ENCODE data around the gene LCN6. TPM values are rescaled to one million over a fixed set of nuclear protein-coding genes. Genes with fewer than 3 reads are reported as not detected.

The LCN6 gene
- total and polyA plus RNA-seq, 9 of the 15 experiments (the other 6 are each of a cell fraction or from before 2014, with no cell fraction given), result 0.10 to 0.45 (median 0.37) TPM; not detected in 5

DNA sequence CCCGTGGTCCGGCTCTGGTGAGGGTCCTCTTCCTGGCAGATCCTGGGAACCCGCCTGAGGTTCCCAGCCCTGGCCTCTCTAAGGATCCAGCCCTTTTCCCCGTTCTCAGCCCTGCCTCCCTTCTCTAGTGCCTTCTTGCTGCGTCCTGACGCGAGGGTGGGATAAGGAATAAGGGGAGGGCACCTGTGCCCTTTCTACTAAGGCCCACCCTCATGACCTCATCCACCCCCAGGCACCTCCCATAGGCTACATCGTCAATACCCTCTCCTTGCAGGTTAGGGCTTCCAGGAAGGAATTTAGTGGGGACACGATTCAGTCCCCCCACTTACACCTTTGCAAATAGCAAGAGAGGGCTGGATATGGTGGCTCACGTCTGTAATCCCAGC is 46.7 kb downstream of the LCN6 start (continued):
- TF ChIP-seq, protein P1, sequence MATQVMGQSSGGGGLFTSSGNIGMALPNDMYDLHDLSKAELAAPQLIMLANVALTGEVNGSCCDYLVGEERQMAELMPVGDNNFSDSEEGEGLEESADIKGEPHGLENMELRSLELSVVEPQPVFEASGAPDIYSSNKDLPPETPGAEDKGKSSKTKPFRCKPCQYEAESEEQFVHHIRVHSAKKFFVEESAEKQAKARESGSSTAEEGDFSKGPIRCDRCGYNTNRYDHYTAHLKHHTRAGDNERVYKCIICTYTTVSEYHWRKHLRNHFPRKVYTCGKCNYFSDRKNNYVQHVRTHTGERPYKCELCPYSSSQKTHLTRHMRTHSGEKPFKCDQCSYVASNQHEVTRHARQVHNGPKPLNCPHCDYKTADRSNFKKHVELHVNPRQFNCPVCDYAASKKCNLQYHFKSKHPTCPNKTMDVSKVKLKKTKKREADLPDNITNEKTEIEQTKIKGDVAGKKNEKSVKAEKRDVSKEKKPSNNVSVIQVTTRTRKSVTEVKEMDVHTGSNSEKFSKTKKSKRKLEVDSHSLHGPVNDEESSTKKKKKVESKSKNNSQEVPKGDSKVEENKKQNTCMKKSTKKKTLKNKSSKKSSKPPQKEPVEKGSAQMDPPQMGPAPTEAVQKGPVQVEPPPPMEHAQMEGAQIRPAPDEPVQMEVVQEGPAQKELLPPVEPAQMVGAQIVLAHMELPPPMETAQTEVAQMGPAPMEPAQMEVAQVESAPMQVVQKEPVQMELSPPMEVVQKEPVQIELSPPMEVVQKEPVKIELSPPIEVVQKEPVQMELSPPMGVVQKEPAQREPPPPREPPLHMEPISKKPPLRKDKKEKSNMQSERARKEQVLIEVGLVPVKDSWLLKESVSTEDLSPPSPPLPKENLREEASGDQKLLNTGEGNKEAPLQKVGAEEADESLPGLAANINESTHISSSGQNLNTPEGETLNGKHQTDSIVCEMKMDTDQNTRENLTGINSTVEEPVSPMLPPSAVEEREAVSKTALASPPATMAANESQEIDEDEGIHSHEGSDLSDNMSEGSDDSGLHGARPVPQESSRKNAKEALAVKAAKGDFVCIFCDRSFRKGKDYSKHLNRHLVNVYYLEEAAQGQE (IDR thresholded peaks at IDR 0.05; ENCODE audit: borderline replicate concordance), result no peak
- TF ChIP-seq, protein P1 (CRISPR knock-in tag; IDR thresholded peaks at IDR 0.05; ENCODE audit: low read depth), result no peak

Measured in K562 (cell line).